HG02642 (cell line): Measurements from ENCODE around the gene KRTAP10-5.
"Not testable (repeated sequence)": the region's sequence is repeated elsewhere in the genome, so short reads cannot be mapped to it uniquely, and the experiment has no call there.

Experiments used
- ATAC-seq: cut with Tn5 transposase; IDR thresholded peaks from one replicate; pipeline ENCODE4 v1.9.1; 2021; ENCODE audit warnings: mild to moderate bottlenecking; ENCODE audit not compliant: unreplicated experiment, poor library complexity

The KRTAP10-5 gene

DNA sequence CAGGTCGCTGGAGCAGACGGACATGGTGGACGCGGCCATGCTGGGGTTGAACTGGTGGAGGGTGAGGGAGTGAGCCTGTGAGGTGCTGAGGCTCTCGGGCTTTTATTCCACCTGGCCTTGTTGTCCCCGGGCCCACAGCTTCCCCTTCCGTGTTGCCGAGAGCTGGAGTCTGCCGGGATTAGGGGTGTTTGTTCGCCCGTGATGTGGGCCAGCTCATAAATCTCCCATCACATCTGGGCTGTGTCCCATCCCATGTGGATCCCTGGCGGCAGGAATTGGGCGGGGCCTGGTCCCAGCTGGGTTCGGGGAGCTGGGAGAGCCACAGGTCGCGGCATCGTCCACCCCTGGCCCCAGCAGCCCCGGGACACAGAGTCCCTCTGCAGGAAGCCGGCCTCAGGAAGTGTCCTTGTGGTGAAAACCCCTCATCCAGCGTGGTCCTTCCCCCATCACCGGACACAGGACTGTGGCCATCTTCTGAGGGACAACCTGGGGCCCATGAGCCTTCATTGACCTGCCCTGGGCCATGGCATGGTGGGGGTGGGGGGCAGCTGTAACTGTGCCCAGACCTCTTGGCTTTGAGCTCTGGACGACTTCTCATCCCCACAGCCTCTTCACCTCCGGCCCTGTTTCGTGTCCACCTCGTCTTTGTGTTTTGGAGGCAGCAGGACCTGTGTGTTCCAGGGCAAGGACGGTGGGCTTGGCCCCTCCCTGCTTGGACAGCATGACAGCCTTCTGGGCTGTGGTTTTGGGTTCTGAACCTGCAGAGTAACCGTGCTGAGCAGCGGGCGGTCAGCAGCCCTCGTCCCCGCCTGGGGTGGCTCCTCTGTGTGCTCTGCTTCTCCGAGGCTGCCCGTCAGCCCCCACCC is 12.3 kb upstream of the KRTAP10-5 start, which contains the start of gene KRTAP10-6:
KRTAP10-6 (minus strand) TSS at position 60 of the 866 bp plus-strand sequence; CDS start at position 39, 21 bp downstream.
- no peak for ATAC-seq

DNA sequence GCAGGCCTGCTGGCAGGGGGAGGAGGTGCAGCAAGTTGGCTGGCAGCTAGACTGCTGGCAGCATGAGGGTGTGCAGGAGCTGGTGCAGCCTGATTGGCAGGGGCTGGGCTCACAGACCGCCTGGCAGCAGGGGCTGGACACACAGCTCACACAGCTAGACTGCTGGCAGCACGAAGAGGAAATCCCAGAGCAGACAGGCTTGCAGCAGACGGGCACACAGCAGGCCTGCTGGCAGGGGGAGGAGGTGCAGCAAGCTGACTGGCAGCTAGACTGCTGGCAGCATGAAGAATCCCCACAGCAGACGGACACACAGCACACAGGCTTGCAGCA is 11.4 kb upstream of the KRTAP10-5 start:
- not testable (repeated sequence) for ATAC-seq

- not testable (repeated sequence) for ATAC-seq
Measured at GRCh38 chr21:44590897-44591800, 10.7 kb upstream of the KRTAP10-5 start.

DNA sequence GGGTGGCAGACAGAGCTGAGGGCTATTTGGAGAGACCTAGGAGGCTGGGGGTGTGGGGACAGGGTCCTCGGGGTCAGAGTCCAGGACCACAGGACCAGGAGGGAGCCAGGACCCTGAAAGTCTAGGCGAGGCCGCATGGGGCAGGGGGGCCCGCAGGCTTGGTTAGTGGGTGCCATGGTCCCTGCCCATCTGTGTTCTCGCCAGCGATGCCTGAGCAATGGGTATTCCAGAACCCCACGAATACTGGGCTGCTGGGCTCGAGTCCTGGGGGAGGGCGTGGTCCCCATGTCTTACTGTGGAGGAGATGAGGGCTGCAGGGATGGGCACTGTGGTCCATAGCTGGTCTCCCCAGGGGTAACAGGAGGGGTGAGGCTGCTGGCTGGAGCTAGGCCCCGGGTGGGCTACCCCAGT is 9.9 kb upstream of the KRTAP10-5 start:
- ATAC-seq, result no peak

- ATAC-seq, result no peak
Measured at GRCh38 chr21:44589586-44590305, 9.3 kb upstream of the KRTAP10-5 start.

DNA sequence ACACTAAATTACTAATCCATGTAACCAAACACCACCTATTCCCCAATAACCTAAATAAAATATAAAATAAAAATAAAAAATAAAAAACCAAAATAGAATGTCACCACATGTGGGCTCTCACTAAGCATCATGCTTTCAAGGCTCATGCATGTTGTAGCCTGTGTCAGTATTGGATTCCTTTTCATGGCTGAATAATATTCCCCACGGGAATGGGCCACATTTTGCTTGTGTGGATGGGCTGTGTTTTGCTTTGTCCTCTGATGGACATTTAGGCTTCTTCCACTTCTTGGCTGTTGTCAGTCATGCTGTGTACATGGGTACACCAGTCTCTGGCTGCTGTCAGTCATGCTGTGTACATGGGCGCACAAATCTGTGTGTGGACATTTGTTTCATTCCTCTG is 8.7 kb upstream of the KRTAP10-5 start:
- no peak for ATAC-seq

DNA sequence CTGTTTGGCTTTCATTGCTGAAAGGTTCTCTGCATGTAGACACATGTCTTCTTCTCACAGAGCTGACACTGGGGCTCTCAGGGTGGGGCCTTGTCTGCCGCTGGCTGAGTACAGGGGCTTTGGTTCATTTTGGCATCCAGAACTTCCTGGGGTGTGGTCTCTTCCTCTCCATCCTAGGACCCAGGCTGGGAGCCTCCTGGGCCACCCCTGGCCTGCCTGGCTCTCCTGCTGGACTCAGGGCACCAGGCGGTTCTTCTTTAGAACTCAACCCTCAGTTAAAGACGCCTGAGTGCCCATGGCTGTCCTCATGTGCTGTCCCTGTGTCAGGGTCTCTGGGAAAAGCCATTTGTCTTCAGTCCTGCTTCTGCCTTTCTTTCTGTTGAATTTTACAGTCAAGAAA is 5.5 kb upstream of the KRTAP10-5 start:
- no peak for ATAC-seq

GRCh38 chr21:44583800-44584147 is 3.4 kb upstream of the KRTAP10-5 start:
- ATAC-seq, result no peak

DNA sequence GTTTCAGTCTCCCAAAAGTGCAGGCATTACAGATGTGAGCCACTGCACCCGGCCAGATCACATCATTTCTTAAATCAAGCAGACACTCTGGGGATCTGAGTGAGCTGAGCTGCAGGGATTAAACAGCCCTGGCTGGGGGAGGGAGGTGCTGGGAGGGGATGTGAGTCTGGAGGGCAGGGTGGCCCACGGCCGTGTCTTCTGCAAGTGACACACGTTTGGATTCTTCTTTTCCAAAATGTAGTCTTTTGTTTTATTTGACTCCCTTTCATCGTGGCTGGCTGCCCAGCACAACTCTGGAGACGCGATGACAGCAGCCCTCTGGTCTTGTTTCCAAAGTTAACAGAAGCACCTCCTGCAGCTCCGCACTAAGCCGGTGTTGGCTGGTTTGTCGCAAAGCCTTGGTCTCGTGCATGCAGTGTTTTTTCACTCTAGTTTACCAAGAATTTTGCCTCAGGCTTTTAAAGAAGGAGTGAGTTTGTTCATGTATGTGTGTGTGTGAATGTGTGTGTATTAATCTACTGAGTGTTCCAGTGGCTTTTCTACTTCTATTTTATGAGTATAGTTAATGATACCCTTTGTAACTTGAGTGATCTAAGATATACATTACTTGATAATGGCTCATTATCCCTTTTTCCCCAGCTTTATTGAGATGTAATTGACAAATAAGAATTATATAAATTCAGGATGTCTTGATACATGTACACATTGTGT is 2.8 kb upstream of the KRTAP10-5 start:
- no peak for ATAC-seq

- no peak for ATAC-seq
Measured at GRCh38 chr21:44582055-44582454, 1.7 kb upstream of the KRTAP10-5 start.

DNA sequence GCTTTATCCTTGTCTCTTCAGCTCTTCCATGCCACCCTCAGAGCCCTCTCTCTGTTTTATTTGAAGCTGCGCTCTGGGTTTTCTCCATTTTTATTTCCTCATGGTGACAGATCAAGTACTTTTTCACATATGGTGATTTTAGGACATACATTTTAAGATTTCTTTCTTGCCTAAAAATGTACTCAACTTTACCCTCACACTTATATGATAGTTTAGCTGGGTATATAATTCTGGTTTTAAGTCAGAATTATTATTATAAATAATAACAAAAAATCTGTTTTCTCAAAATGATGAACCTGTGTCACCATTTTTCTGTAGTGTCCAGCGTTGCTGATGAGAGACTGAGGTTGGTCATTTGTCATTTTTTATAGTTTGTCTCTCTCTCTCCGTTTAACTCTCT is 754 bp upstream of the KRTAP10-5 start:
- ATAC-seq, result no peak

GRCh38 chr21:44579833-44580144 is 615 bp downstream of the KRTAP10-5 start:
- no peak for ATAC-seq

- no peak for ATAC-seq
Measured at GRCh38 chr21:44579056-44579832, 1.2 kb downstream of the KRTAP10-5 start.

- no peak for ATAC-seq
Measured at GRCh38 chr21:44578371-44579055, 1.9 kb downstream of the KRTAP10-5 start.

DNA sequence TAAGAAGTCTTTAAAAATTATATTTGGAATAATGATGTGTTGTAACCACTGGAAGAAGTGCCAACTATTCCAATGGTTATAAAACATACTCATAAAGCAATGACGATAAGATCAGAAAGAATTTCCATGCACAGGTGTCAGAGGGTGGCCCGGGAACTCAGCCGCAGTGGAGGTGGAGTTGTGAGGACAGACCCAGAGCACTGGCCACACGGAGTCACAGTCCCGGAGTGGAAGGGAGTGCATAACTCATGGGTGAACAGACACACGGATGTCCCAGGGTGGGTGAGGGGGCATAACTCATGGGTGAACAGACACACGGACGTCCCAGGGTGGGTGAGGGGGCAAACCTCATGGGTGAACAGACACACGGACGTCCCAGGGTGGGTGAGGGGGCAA is 4.4 kb downstream of the KRTAP10-5 start:
- no peak for ATAC-seq

GRCh38 chr21:44575307-44576024 is 4.9 kb downstream of the KRTAP10-5 start:
- ATAC-seq, result no peak

GRCh38 chr21:44574457-44575306 is 5.7 kb downstream of the KRTAP10-5 start:
- no peak for ATAC-seq
